ENCODE data around the gene APBA3. TPM values are rescaled to one million over a fixed set of nuclear protein-coding genes. Genes with fewer than 3 reads are reported as not detected.
A peak's percentile ranks its signal among the peaks of the same experiment; 100 is the strongest.
"Not testable (repeated sequence)": the region's sequence is repeated elsewhere in the genome, so short reads cannot be mapped to it uniquely, and the experiment has no call there.

Gene APBA3
- total RNA-seq, 1 experiment from 2014 or later: 34.0 TPM

DNA sequence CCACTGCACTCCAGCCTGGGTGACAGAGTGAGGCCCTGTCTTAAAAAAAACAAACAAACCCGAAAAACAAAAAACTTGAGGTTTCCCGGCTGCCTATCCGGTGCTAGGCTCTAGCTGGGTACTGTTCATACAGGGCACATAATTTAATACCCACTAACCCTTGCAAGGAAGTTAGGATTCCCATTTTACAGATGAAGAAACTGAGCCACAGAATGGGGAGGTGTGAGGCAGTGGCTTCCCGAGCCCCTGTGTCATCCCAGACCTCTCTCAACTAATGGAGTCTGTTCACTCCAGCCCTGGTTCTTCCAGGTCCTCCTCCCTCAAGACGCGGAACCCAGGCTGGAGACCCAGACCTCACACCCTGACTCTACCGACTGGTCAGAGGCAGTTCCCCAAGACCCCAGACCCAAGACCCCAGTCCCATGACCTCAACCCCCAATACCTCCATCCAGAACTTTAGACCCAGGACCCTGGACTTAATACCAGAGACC lies 576 bp downstream of the APBA3 start:
- Histone ChIP-seq H3K4me1 (ENCODE audit: control insufficient read depth, insufficient read depth, low read length) (peaks cover 9% of the 10 kb centered on the region), H3K9me3 (ENCODE audit: control insufficient read depth, insufficient read depth, low read depth, low read length) (no peaks in the 10 kb centered on the region), H3K27ac (ENCODE audit: low read length) (peak overlapping the region; percentile 93), H3K36me3 (ENCODE audit: control insufficient read depth, insufficient read depth, low read length) (peaks cover 4% of the 10 kb centered on the region; the same call in 1 of the 2 replicates), H3K4me3 (ENCODE audit: low read depth in 2 of 2, low read length in 2 of 2) (peak overlapping the region; percentile 97 to 98), H3K27me3 (ENCODE audit: control insufficient read depth, insufficient read depth, low read length) (no peaks in the 10 kb centered on the region)
- ATAC-seq (no peak), DNase-seq (ENCODE audit: low read depth, low spot score) (no peak)
- BruUV-seq (replicated peaks): TSS peak; percentile 93
- intact Hi-C loops (cut with micrococcal nuclease; ENCODE audit: unreplicated experiment) (no loop called here), in situ Hi-C loops (cut with HindIII; ENCODE audit: low pct_unique_long_range_greater_than_20kb, low sequenced_read_pairs) (no loop called here)
- ChIA-PET POLR2A (no interaction called here), CTCF (no interaction called here)
- no peak for TF ChIP-seq SIN3A (IDR thresholded peaks at IDR 0.05; ENCODE audit: borderline replicate concordance, insufficient read depth, low read depth, low read length)
- TF ChIP-seq, protein P1, sequence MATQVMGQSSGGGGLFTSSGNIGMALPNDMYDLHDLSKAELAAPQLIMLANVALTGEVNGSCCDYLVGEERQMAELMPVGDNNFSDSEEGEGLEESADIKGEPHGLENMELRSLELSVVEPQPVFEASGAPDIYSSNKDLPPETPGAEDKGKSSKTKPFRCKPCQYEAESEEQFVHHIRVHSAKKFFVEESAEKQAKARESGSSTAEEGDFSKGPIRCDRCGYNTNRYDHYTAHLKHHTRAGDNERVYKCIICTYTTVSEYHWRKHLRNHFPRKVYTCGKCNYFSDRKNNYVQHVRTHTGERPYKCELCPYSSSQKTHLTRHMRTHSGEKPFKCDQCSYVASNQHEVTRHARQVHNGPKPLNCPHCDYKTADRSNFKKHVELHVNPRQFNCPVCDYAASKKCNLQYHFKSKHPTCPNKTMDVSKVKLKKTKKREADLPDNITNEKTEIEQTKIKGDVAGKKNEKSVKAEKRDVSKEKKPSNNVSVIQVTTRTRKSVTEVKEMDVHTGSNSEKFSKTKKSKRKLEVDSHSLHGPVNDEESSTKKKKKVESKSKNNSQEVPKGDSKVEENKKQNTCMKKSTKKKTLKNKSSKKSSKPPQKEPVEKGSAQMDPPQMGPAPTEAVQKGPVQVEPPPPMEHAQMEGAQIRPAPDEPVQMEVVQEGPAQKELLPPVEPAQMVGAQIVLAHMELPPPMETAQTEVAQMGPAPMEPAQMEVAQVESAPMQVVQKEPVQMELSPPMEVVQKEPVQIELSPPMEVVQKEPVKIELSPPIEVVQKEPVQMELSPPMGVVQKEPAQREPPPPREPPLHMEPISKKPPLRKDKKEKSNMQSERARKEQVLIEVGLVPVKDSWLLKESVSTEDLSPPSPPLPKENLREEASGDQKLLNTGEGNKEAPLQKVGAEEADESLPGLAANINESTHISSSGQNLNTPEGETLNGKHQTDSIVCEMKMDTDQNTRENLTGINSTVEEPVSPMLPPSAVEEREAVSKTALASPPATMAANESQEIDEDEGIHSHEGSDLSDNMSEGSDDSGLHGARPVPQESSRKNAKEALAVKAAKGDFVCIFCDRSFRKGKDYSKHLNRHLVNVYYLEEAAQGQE (IDR thresholded peaks at IDR 0.05; ENCODE audit: insufficient read depth in 1 of 2, low read depth in 2 of 2, low read length in 1 of 2): no peak
- no peak for TF ChIP-seq TCF7L2 (IDR thresholded peaks at IDR 0.05; ENCODE audit: low read depth, low read length)
- no peak for TF ChIP-seq POLR2AphosphoS5 (IDR thresholded peaks at IDR 0.05; ENCODE audit: low read depth, low read length)
- TF ChIP-seq, protein P2, sequence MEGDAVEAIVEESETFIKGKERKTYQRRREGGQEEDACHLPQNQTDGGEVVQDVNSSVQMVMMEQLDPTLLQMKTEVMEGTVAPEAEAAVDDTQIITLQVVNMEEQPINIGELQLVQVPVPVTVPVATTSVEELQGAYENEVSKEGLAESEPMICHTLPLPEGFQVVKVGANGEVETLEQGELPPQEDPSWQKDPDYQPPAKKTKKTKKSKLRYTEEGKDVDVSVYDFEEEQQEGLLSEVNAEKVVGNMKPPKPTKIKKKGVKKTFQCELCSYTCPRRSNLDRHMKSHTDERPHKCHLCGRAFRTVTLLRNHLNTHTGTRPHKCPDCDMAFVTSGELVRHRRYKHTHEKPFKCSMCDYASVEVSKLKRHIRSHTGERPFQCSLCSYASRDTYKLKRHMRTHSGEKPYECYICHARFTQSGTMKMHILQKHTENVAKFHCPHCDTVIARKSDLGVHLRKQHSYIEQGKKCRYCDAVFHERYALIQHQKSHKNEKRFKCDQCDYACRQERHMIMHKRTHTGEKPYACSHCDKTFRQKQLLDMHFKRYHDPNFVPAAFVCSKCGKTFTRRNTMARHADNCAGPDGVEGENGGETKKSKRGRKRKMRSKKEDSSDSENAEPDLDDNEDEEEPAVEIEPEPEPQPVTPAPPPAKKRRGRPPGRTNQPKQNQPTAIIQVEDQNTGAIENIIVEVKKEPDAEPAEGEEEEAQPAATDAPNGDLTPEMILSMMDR (IDR thresholded peaks at IDR 0.05): no peak

DNA sequence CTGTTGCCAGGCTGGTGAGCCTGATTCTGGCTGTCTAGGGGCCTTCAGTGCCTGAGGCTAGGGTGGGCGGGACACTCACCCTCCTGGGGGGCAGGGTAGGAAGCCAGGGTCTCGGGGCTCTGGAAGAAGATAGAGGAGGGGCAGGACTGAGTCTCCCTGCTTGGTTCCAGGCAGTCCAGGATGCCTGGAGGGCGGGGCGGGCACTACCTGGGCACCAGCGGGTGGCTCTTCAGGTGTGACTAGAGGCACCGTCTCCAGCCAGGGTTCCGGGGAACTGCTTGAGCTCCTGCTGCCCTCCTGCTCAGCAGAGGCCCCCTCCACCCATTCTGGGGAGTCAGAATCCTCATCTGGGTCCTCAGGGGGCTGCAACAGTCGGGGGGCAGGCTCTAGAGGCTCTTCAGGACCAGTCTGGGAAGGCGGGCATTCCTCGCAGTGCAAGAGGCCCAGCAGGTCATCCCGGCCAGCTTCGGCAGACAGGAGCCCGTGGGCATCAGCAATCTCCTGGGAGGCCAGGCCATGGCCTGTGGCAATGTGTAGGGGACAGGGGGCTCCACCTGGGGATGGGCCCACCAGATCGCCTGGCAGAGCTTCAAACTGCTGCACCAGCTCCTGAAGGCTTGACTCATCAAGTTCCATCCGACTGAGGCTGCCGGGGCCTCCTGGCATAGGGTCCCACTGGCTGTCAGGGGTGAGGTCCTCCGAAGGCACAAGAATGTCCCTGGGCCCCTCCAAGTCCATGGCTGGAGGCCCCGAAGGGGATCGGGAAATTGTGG lies 1.8 kb downstream of the APBA3 start:
- in situ Hi-C loops (cut with HindIII; ENCODE audit: low pct_unique_long_range_greater_than_20kb, low sequenced_read_pairs) (no loop called here), intact Hi-C loops (cut with micrococcal nuclease; ENCODE audit: unreplicated experiment) (no loop called here)
- H3K9me3 ChIP-seq (ENCODE audit: control insufficient read depth, insufficient read depth, low read depth, low read length): no peaks in the 10 kb centered on the region
- BruUV-seq (replicated peaks): no TSS peak
- CTCF ChIA-PET: no interaction called here
- DNase-seq (ENCODE audit: low read depth, low spot score): no peak
- no peaks in the 10 kb centered on the region for H3K27me3 ChIP-seq (ENCODE audit: control insufficient read depth, insufficient read depth, low read length)
- peaks cover 9% of the 10 kb centered on the region for H3K4me1 ChIP-seq (ENCODE audit: control insufficient read depth, insufficient read depth, low read length)
- peaks cover 4% of the 10 kb centered on the region; the same call in 1 of the 2 replicates for H3K36me3 ChIP-seq (ENCODE audit: control insufficient read depth, insufficient read depth, low read length)
- no peak overlapping the region for H3K27ac ChIP-seq (ENCODE audit: low read length)
- TF ChIP-seq TCF7L2 (IDR thresholded peaks at IDR 0.05; ENCODE audit: low read depth, low read length): no peak
- no peak for TF ChIP-seq POLR2AphosphoS5 (IDR thresholded peaks at IDR 0.05; ENCODE audit: low read depth, low read length)
- no peak for TF ChIP-seq SIN3A (IDR thresholded peaks at IDR 0.05; ENCODE audit: borderline replicate concordance, insufficient read depth, low read depth, low read length)
- TF ChIP-seq, protein P2 (IDR thresholded peaks at IDR 0.05): no peak
- TF ChIP-seq, protein P1 (IDR thresholded peaks at IDR 0.05; ENCODE audit: insufficient read depth in 1 of 2, low read depth in 2 of 2, low read length in 1 of 2): no peak
- no peak overlapping the region for H3K4me3 ChIP-seq (ENCODE audit: low read depth in 2 of 2, low read length in 2 of 2)
- no peak for ATAC-seq
- POLR2A ChIA-PET: no interaction called here

GRCh38 chr19:3758297-3758696 lies 3.2 kb downstream of the APBA3 start:
- ATAC-seq; H3K4me3 ChIP-seq (ENCODE audit: low read depth in 2 of 2, low read length in 2 of 2); CTCF ChIA-PET; intact Hi-C loops (cut with micrococcal nuclease; ENCODE audit: unreplicated experiment); in situ Hi-C loops (cut with HindIII; ENCODE audit: low pct_unique_long_range_greater_than_20kb, low sequenced_read_pairs); H3K27ac ChIP-seq (ENCODE audit: low read length); BruUV-seq (replicated peaks); DNase-seq (ENCODE audit: low read depth, low spot score); H3K27me3 ChIP-seq (ENCODE audit: control insufficient read depth, insufficient read depth, low read length); H3K36me3 ChIP-seq (ENCODE audit: control insufficient read depth, insufficient read depth, low read length); POLR2A ChIA-PET; H3K4me1 ChIP-seq (ENCODE audit: control insufficient read depth, insufficient read depth, low read length); H3K9me3 ChIP-seq (ENCODE audit: control insufficient read depth, insufficient read depth, low read depth, low read length): not testable (repeated sequence)

All from Panc1 (cell line).